K562 (cell line): ENCODE data around the gene VASH1. TPM values are rescaled to one million over a fixed set of nuclear protein-coding genes. Genes with fewer than 3 reads are reported as not detected.

Source experiments
- HDAC6 ChIP-seq: IDR thresholded peaks from 2 replicates; pipeline ENCODE4 v1.6.1; 2012; ENCODE audit warnings: low read depth, mild to moderate bottlenecking, control low read depth, inconsistent platforms, low read length, moderate library complexity
- MTA3 ChIP-seq: fragments of 450-650 bp; formaldehyde crosslinking; IDR thresholded peaks from 2 replicates; pipeline ENCODE4 v1.6.1; 2017; ENCODE audit warnings: mild to moderate bottlenecking, borderline replicate concordance
- NEUROD1 ChIP-seq: fragments of 150-350 bp; IDR thresholded peaks from 2 replicates; pipeline ENCODE4 v1.6.1; 2014; ENCODE audit warnings: borderline replicate concordance, low read length, low read depth; ENCODE audit not compliant: partially characterized antibody
- NR1H2 ChIP-seq: sonication (generic); formaldehyde crosslinking; IDR thresholded peaks from 2 replicates; pipeline ENCODE4 v1.4.0; 2020; ENCODE audit warnings: mild to moderate bottlenecking, missing genetic modification reagents
- POLR2G ChIP-seq: fragments of 200-400 bp; formaldehyde crosslinking; IDR thresholded peaks from 2 replicates; pipeline ENCODE4 v1.6.1; 2017; ENCODE audit warnings: low read depth, mild to moderate bottlenecking, antibody characterized with exemption, low read length, moderate library complexity
- PPARD ChIP-seq: fragments of 250-450 bp; sonication (Bioruptor Pico); IDR thresholded peaks from 2 replicates; pipeline ENCODE4 v1.8.0; 2022; ENCODE audit warnings: inconsistent platforms, mild to moderate bottlenecking, moderate library complexity
- RBBP5 ChIP-seq: fragments of 200-600 bp; sonication (generic); IDR thresholded peaks from 2 replicates; pipeline ENCODE4 v1.6.1; 2012; ENCODE audit warnings: borderline replicate concordance, mild to moderate bottlenecking, low read length, control low read depth, inconsistent platforms; ENCODE audit not compliant: insufficient read depth, poor library complexity, severe bottlenecking
- ZNF699 ChIP-seq: fragments of 250-450 bp; sonication (Bioruptor Pico); IDR thresholded peaks from 2 replicates; pipeline ENCODE4 v1.8.0; 2021; ENCODE audit warnings: mild to moderate bottlenecking, moderate library complexity; ENCODE audit not compliant: insufficient replicate concordance
- polyA plus RNA-seq, 8 experiments: library from polyadenylated mRNA; depleted of rRNA in 4 of 8; stranded (reverse) in 5 of 8; unstranded in 3 of 8; fragments of >200 nt; fragmentation: Nextera tagmentation in 2 of 8; fragmentation: Illumina TruSeq in 1 of 8; extraction: Ambion mirVana in 2 of 8; extraction: Trizol in 1 of 8; gene quantifications; 2 replicates each; pipeline versions ENCODE4 v1.2.1 to v1.2.3, GENCODE V29; 2011 to 2014; ENCODE audit warnings: inconsistent platforms in 1 of 8, missing spikeins in 1 of 8
- total RNA-seq, 7 experiments: library from RNA; depleted of rRNA in 6 of 7; stranded (reverse); fragments of >200 nt in 6 of 7; fragmentation: Illumina TruSeq in 2 of 7; extraction: Trizol in 2 of 7; gene quantifications; 2 replicates each; pipeline versions ENCODE4 v1.2.1 to v1.2.3, GENCODE V29; 2011 to 2021; ENCODE audit warnings: low replicate concordance in 1 of 7
- TF ChIP-seq, protein P1 (sequence below), 2 experiments: fragments of 450-650 bp in 1 of 2; sonication (generic) in 1 of 2; formaldehyde crosslinking in 1 of 2; IDR thresholded peaks; 2 replicates each; pipeline versions ENCODE4 v1.7.1 to v1.9.0; 2016 to 2022; ENCODE audit warnings: inconsistent platforms in 1 of 2, mild to moderate bottlenecking in 1 of 2, missing genetic modification reagents in 1 of 2
- TF ChIP-seq, protein P2 (sequence below): IDR thresholded peaks from 3 replicates; pipeline ENCODE4 v1.6.1; 2011; ENCODE audit warnings: borderline replicate concordance, mild to moderate bottlenecking, moderate library complexity; ENCODE audit not compliant: insufficient read length; ENCODE audit errors: extremely low read depth
- TF ChIP-seq, protein P3 (sequence below): conservative IDR thresholded peaks from 2 replicates; pipeline ENCODE4 v1.6.1; 2011; ENCODE audit warnings: low read depth, mild to moderate bottlenecking, low read length; ENCODE audit not compliant: control insufficient read depth

VASH1 gene
- total and polyA plus RNA-seq, 9 of the 15 experiments (the other 6 are each of a cell fraction or from before 2014, with no cell fraction given), result 0.01 to 0.43 (median 0.13) TPM; not detected in 1

DNA sequence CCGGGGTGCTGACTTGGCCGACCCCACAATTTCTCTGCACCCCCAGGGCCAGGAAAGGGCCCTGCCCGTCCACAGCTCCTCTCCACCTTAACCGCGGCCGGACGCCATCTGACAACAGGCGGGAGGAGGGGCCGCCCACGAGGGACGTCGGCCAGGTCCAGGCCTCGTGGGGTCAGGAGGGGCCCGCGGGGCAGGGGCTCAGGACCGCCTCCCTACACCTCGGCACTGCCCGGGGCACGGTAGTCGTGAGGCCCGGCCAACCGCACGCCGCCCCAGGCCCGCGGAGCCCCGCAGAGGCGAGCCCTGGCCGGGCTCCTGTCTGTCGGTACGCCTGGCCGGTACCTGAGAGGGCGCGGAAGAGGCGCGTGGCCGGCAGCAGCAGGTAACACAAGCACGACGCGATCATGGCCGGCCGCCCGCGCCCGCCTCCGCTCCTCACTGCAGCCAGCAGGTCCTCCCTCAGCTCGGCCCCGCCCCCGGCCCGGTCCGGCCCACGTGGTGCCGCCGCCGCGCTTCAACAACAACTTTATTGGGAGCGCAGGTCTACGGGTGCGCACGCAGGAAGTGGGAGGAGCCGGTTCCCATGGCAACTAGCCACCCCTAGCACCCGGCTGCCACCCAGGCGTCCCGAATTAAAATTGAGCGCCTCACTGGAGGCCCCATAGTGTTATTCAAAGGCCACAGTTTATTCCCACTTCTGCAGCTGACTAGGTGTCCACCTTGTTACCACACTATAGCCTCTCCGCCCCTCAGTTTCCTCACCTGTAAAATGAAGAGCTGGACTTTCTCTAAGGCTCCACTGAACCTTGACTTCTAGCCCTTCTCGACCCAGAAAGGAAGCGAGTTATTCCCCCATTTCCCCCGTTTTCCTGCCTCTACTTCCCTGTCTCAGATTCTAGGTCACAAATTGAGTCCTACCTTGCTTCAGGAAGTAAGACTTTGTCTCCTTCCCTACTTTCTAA, 51.4 kb downstream of the VASH1 start, which contains the start of gene ANGEL1 (continued):
- TF ChIP-seq, protein P1, sequence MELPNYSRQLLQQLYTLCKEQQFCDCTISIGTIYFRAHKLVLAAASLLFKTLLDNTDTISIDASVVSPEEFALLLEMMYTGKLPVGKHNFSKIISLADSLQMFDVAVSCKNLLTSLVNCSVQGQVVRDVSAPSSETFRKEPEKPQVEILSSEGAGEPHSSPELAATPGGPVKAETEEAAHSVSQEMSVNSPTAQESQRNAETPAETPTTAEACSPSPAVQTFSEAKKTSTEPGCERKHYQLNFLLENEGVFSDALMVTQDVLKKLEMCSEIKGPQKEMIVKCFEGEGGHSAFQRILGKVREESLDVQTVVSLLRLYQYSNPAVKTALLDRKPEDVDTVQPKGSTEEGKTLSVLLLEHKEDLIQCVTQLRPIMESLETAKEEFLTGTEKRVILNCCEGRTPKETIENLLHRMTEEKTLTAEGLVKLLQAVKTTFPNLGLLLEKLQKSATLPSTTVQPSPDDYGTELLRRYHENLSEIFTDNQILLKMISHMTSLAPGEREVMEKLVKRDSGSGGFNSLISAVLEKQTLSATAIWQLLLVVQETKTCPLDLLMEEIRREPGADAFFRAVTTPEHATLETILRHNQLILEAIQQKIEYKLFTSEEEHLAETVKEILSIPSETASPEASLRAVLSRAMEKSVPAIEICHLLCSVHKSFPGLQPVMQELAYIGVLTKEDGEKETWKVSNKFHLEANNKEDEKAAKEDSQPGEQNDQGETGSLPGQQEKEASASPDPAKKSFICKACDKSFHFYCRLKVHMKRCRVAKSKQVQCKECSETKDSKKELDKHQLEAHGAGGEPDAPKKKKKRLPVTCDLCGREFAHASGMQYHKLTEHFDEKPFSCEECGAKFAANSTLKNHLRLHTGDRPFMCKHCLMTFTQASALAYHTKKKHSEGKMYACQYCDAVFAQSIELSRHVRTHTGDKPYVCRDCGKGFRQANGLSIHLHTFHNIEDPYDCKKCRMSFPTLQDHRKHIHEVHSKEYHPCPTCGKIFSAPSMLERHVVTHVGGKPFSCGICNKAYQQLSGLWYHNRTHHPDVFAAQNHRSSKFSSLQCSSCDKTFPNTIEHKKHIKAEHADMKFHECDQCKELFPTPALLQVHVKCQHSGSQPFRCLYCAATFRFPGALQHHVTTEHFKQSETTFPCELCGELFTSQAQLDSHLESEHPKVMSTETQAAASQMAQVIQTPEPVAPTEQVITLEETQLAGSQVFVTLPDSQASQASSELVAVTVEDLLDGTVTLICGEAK (IDR thresholded peaks at IDR 0.05), result peak; percentile 100
- TF ChIP-seq, protein P1 (CRISPR knock-in tag; IDR thresholded peaks at IDR 0.05), result peak; percentile 100
- TF ChIP-seq, protein P2, sequence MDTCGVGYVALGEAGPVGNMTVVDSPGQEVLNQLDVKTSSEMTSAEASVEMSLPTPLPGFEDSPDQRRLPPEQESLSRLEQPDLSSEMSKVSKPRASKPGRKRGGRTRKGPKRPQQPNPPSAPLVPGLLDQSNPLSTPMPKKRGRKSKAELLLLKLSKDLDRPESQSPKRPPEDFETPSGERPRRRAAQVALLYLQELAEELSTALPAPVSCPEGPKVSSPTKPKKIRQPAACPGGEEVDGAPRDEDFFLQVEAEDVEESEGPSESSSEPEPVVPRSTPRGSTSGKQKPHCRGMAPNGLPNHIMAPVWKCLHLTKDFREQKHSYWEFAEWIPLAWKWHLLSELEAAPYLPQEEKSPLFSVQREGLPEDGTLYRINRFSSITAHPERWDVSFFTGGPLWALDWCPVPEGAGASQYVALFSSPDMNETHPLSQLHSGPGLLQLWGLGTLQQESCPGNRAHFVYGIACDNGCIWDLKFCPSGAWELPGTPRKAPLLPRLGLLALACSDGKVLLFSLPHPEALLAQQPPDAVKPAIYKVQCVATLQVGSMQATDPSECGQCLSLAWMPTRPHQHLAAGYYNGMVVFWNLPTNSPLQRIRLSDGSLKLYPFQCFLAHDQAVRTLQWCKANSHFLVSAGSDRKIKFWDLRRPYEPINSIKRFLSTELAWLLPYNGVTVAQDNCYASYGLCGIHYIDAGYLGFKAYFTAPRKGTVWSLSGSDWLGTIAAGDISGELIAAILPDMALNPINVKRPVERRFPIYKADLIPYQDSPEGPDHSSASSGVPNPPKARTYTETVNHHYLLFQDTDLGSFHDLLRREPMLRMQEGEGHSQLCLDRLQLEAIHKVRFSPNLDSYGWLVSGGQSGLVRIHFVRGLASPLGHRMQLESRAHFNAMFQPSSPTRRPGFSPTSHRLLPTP, result no peak
- TF ChIP-seq NR1H2 (CRISPR knock-in tag) (no peak; the same call in 1 of the 2 replicates), HDAC6 (no peak), PPARD (CRISPR knock-in tag) (no peak), POLR2G (peak; percentile 92), MTA3 (peak; percentile 39; the same call in 1 of the 2 replicates), NEUROD1 (peak; percentile 61), RBBP5 (no peak), ZNF699 (CRISPR knock-in tag) (no peak)
- TF ChIP-seq, protein P3, sequence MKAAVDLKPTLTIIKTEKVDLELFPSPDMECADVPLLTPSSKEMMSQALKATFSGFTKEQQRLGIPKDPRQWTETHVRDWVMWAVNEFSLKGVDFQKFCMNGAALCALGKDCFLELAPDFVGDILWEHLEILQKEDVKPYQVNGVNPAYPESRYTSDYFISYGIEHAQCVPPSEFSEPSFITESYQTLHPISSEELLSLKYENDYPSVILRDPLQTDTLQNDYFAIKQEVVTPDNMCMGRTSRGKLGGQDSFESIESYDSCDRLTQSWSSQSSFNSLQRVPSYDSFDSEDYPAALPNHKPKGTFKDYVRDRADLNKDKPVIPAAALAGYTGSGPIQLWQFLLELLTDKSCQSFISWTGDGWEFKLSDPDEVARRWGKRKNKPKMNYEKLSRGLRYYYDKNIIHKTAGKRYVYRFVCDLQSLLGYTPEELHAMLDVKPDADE, result peak; percentile 91
